Hepatocyte (in vitro differentiated cells): ENCODE measurements around the gene CHD5. TPM values are rescaled to one million over a fixed set of nuclear protein-coding genes. Genes with fewer than 3 reads are reported as not detected.

ENCODE experiments used
- DNase-seq: peaks from one replicate; pipeline ENCODE4 v3.0.0-alpha.2; 2016; ENCODE audit warnings: low spot score
- H2AFZ ChIP-seq: fragments of 200-600 bp; sonication (generic); 2 replicates; pipeline ENCODE4 v1.6.0; 2016; ENCODE audit warnings: antibody characterized with exemption, mild to moderate bottlenecking
- H3K27ac ChIP-seq: fragments of 200-600 bp; sonication (generic); 2 replicates; pipeline ENCODE4 v1.5.1; 2016; ENCODE audit warnings: mild to moderate bottlenecking
- H3K27me3 ChIP-seq: fragments of 200-600 bp; sonication (generic); 2 replicates; pipeline ENCODE4 v1.6.1; 2016
- H3K36me3 ChIP-seq: fragments of 200-600 bp; sonication (generic); replicated peaks from 2 replicates; pipeline ENCODE4 v1.5.1; 2016; ENCODE audit warnings: low read depth; ENCODE audit not compliant: insufficient read depth
- H3K4me1 ChIP-seq: fragments of 200-600 bp; sonication (generic); 2 replicates; pipeline ENCODE4 v1.5.1; 2016; ENCODE audit warnings: mild to moderate bottlenecking, moderate library complexity; ENCODE audit not compliant: insufficient read depth
- H3K4me2 ChIP-seq: fragments of 200-600 bp; sonication (generic); 2 replicates; pipeline ENCODE4 v1.6.0; 2016
- H3K4me3 ChIP-seq: fragments of 200-600 bp; sonication (generic); 2 replicates; pipeline ENCODE4 v1.5.1; 2016; ENCODE audit warnings: mild to moderate bottlenecking
- H3K79me2 ChIP-seq: fragments of 200-600 bp; sonication (generic); 2 replicates; pipeline ENCODE4 v1.6.0; 2017; ENCODE audit warnings: mild to moderate bottlenecking
- H3K9me2 ChIP-seq: fragments of 200-600 bp; sonication (generic); replicated peaks from 2 replicates; pipeline ENCODE4 v1.6.0; 2017; ENCODE audit warnings: mild to moderate bottlenecking; ENCODE audit not compliant: insufficient read depth
- H3K9me3 ChIP-seq: fragments of 200-600 bp; sonication (generic); 2 replicates; pipeline ENCODE4 v1.5.1; 2016; ENCODE audit warnings: low read depth, mild to moderate bottlenecking
- H4K20me1 ChIP-seq: fragments of 200-600 bp; sonication (generic); 2 replicates; pipeline ENCODE4 v1.6.0; 2016; ENCODE audit warnings: mild to moderate bottlenecking; ENCODE audit not compliant: insufficient read depth, poor library complexity, severe bottlenecking
- EZH2 ChIP-seq: fragments of 200-600 bp; sonication (generic); IDR thresholded peaks from 2 replicates; pipeline ENCODE4 v1.6.1; 2016; ENCODE audit warnings: antibody characterized with exemption, mild to moderate bottlenecking, borderline replicate concordance
- EZH2phosphoT487 ChIP-seq: fragments of 200-600 bp; sonication (generic); IDR thresholded peaks from one replicate; pipeline ENCODE4 v1.6.1; 2018; ENCODE audit warnings: antibody characterized with exemption, mild to moderate bottlenecking, low read depth, moderate library complexity; ENCODE audit not compliant: unreplicated experiment, severe bottlenecking
- WGBS: methylation state at CpG from one replicate; pipeline ENCODE4 v1.1.6; 2016; ENCODE audit warnings: low lambda C conversion rate; ENCODE audit errors: missing lambda C conversion rate; 5-methylcytosine and 5-hydroxymethylcytosine counted together
- polyA plus RNA-seq: library from polyadenylated mRNA; unstranded; fragments of >200 nt; fragmentation: Nextera tagmentation; extraction: Ambion mirVana; gene quantifications from 2 replicates; pipeline ENCODE4 v1.2.1, GENCODE V29; 2016
- total RNA-seq: library from RNA; depleted of rRNA; stranded (reverse); fragments of >200 nt; gene quantifications from 2 replicates; pipeline ENCODE4 v1.2.3, GENCODE V29; 2014
- TF ChIP-seq, protein P1 (sequence below): fragments of 200-600 bp; sonication (generic); IDR thresholded peaks from 2 replicates; pipeline ENCODE4 v1.5.1; 2016; ENCODE audit warnings: antibody characterized with exemption, mild to moderate bottlenecking; ENCODE audit not compliant: poor library complexity

CHD5 gene
- total and polyA plus RNA-seq, 2 experiments from 2014 or later = 0.13 TPM; not detected in 1

DNA sequence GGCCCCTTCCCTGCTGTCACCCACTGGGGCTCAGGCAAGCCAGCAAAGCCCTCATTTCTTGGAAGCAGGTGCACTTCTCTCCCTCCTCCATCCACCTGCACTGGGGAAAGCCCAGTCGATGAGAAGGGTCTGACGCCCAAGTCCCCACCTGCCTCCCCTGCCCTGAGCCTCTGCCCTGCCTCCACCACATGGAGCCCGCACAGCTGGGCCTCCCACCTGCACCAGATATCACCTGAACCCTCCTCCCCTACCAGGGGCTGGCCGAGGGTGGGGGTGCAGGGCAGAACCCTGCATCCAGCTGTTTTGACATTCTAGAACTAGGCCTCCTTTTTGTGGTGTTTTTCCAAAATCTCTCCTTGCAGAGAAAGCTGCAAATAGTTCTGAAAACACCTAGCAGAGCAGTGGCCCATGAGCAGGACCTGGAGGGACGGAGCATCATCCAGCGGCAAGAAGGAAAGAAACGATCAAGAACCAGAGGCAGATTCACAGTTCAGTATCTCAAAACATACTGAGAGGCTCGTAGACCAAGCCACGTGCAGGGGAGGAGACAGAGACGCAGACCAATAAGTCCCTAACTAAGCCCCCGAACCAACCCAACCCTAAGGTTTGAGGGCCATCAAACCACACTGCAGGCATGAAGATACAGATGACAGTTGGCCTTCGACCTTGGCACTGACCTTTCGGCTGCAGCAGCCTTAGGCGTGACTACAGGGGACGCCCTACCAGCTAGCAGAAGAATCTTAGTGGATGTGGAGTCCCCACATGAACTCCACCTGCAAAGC is 16.7 kb downstream of the CHD5 start:
- no peaks in the 10 kb centered on the region for H3K4me1 ChIP-seq
- no peaks in the 10 kb centered on the region for H3K9me3 ChIP-seq
- H3K79me2 ChIP-seq = no peaks in the 10 kb centered on the region
- no peaks in the 10 kb centered on the region for H3K9me2 ChIP-seq
- peaks cover 16% of the 10 kb centered on the region for H3K27me3 ChIP-seq
- no peak overlapping the region for H3K4me3 ChIP-seq
- no peak overlapping the region for H2AFZ ChIP-seq
- no peaks in the 10 kb centered on the region for H3K36me3 ChIP-seq
- no peak for TF ChIP-seq EZH2phosphoT487
- TF ChIP-seq EZH2 = no peak
- TF ChIP-seq, protein P1, sequence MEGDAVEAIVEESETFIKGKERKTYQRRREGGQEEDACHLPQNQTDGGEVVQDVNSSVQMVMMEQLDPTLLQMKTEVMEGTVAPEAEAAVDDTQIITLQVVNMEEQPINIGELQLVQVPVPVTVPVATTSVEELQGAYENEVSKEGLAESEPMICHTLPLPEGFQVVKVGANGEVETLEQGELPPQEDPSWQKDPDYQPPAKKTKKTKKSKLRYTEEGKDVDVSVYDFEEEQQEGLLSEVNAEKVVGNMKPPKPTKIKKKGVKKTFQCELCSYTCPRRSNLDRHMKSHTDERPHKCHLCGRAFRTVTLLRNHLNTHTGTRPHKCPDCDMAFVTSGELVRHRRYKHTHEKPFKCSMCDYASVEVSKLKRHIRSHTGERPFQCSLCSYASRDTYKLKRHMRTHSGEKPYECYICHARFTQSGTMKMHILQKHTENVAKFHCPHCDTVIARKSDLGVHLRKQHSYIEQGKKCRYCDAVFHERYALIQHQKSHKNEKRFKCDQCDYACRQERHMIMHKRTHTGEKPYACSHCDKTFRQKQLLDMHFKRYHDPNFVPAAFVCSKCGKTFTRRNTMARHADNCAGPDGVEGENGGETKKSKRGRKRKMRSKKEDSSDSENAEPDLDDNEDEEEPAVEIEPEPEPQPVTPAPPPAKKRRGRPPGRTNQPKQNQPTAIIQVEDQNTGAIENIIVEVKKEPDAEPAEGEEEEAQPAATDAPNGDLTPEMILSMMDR = no peak
- H3K4me2 ChIP-seq = no peak overlapping the region
- no peaks in the 10 kb centered on the region for H4K20me1 ChIP-seq
- no peak overlapping the region for H3K27ac ChIP-seq
- no peak for DNase-seq
- WGBS = 85% methylated on average over 15 of the region's 15 CpGs

DNA sequence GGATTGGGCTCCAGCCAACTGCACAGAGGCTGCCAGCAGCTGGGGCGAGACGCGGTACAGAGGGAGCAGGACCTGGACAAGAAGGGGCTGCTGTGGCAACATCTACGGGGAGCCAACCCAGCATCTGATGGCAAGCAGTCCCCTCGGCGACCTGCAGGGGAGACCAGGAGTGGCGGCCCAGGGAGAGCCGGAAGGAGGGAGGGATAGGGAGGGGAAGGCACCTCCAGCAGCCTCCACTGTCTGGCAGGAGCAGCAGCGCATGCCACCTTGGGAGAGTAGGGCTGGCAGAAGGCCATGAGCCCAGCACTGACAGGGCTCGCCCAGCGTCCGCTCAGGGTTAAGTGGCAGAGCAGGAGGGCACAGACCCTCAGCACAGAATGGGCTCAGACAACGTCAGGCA is 17.3 kb downstream of the CHD5 start:
- no peak for TF ChIP-seq EZH2
- TF ChIP-seq, protein P1 = no peak
- TF ChIP-seq EZH2phosphoT487 = no peak
- H3K4me2 ChIP-seq = no peak overlapping the region
- no peaks in the 10 kb centered on the region for H3K36me3 ChIP-seq
- H2AFZ ChIP-seq = no peak overlapping the region
- no peaks in the 10 kb centered on the region for H3K4me1 ChIP-seq
- H3K27me3 ChIP-seq = peaks cover 12% of the 10 kb centered on the region
- 71% methylated on average over 13 of the region's 13 CpGs for WGBS
- no peaks in the 10 kb centered on the region for H3K79me2 ChIP-seq
- DNase-seq = no peak
- no peaks in the 10 kb centered on the region for H4K20me1 ChIP-seq
- H3K9me3 ChIP-seq = no peaks in the 10 kb centered on the region
- H3K27ac ChIP-seq = no peak overlapping the region
- H3K9me2 ChIP-seq = no peaks in the 10 kb centered on the region
- H3K4me3 ChIP-seq = no peak overlapping the region

DNA sequence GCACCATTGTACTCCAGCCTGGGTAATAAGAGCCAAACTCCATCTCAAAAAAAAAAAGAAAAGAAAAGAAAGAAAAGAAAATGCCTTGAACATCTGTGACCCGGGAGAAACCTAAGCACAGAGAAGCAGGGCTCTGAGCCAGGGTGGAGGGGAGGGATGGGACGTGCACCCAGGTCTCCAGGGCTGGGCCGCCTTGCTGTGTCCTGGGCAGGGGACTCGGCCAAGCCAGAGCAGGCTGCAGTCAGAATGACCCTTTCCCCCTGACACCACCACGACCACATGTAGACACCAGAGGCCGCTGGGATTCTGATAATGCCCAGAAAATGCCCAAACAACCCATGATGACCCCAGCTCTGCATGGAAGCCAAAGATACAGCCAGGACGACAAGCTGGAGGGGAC is 17.8 kb downstream of the CHD5 start:
- Histone ChIP-seq H3K4me2 (no peak overlapping the region), H3K9me3 (no peaks in the 10 kb centered on the region), H3K27me3 (peaks cover 8% of the 10 kb centered on the region), H4K20me1 (no peaks in the 10 kb centered on the region), H3K27ac (no peak overlapping the region), H2AFZ (no peak overlapping the region), H3K4me1 (peaks cover 2% of the 10 kb centered on the region), H3K9me2 (no peaks in the 10 kb centered on the region), H3K36me3 (no peaks in the 10 kb centered on the region), H3K4me3 (no peak overlapping the region), H3K79me2 (no peaks in the 10 kb centered on the region)
- 82% methylated on average over 7 of the region's 7 CpGs for WGBS
- no peak for TF ChIP-seq EZH2
- TF ChIP-seq, protein P1 = no peak
- no peak for TF ChIP-seq EZH2phosphoT487
- no peak for DNase-seq
